Stimulated activated CD8-positive, alpha-beta memory T cell treated with anti-CD3 and anti-CD28 coated beads, Interleukin-7, amount 100 ng/mL, for 48 hours (primary cell): ENCODE measurements around the gene CD300A.
"Not testable (repeated sequence)": the region's sequence is repeated elsewhere in the genome, so short reads cannot be mapped to it uniquely, and the experiment has no call there.

Experiments used
- DNase-seq, 2 donors: peaks; one replicate each; pipeline ENCODE4 v3.0.0-alpha.2; 2020; ENCODE audit warnings: low read depth in 1 of 2; ENCODE audit errors: extremely low read depth in 1 of 2

CD300A gene

GRCh38 chr17:74516561-74517328 lies 50.3 kb downstream of the CD300A start:
- DNase-seq: no peak

GRCh38 chr17:74518413-74518981 lies 52.1 kb downstream of the CD300A start:
- not testable (repeated sequence) for DNase-seq

- no peak for DNase-seq
These were observed 53.6 kb downstream of the CD300A start for GRCh38 chr17:74520016-74520434.

GRCh38 chr17:74520790-74521480 lies 54.5 kb downstream of the CD300A start:
- DNase-seq: no peak

- no peak for DNase-seq
These were observed 55.3 kb downstream of the CD300A start for GRCh38 chr17:74521701-74522201.

GRCh38 chr17:74522381-74523105 lies 56.1 kb downstream of the CD300A start:
- no peak for DNase-seq

- DNase-seq: no peak
These were observed 56.9 kb downstream of the CD300A start for GRCh38 chr17:74523308-74523707.

GRCh38 chr17:74524653-74525464 lies 58.4 kb downstream of the CD300A start:
- no peak for DNase-seq

- DNase-seq: no peak
These were observed 59.0 kb downstream of the CD300A start for GRCh38 chr17:74525465-74525725.

GRCh38 chr17:74525781-74526288 lies 59.4 kb downstream of the CD300A start:
- DNase-seq: no peak

- DNase-seq: no peak
These were observed 60.2 kb downstream of the CD300A start for GRCh38 chr17:74526681-74527080.

- DNase-seq: no peak
These were observed 60.6 kb downstream of the CD300A start for GRCh38 chr17:74527081-74527480.

- no peak for DNase-seq
These were observed 61.3 kb downstream of the CD300A start for GRCh38 chr17:74527756-74528155.

- DNase-seq: no peak
These were observed 62.2 kb downstream of the CD300A start for GRCh38 chr17:74528491-74529199.

GRCh38 chr17:74529243-74529642 lies 62.8 kb downstream of the CD300A start:
- no peak for DNase-seq

GRCh38 chr17:74530831-74531150 lies 64.4 kb downstream of the CD300A start:
- DNase-seq: no peak

- no peak for DNase-seq
These were observed 64.9 kb downstream of the CD300A start, which contains the start of gene CD300LB for GRCh38 chr17:74531231-74531761. CD300LB (minus strand) TSS chr17:74531475; CDS start chr17:74531350, 125 bp downstream.

GRCh38 chr17:74532115-74532514 lies 65.7 kb downstream of the CD300A start:
- no peak for DNase-seq
